GM18519 (cell line): ENCODE data around the gene TCERG1L.

Source experiments
- ATAC-seq: cut with Tn5 transposase; IDR thresholded peaks from one replicate; pipeline ENCODE4 v1.9.1; 2021; ENCODE audit warnings: mild to moderate bottlenecking, moderate library complexity; ENCODE audit not compliant: unreplicated experiment, low FRiP score

TCERG1L gene

GRCh38 chr10:131059881-131060280 lies 251.6 kb downstream of the TCERG1L start:
- no peak for ATAC-seq

- no peak for ATAC-seq
Measured at GRCh38 chr10:131058799-131059198, 252.7 kb downstream of the TCERG1L start.

DNA sequence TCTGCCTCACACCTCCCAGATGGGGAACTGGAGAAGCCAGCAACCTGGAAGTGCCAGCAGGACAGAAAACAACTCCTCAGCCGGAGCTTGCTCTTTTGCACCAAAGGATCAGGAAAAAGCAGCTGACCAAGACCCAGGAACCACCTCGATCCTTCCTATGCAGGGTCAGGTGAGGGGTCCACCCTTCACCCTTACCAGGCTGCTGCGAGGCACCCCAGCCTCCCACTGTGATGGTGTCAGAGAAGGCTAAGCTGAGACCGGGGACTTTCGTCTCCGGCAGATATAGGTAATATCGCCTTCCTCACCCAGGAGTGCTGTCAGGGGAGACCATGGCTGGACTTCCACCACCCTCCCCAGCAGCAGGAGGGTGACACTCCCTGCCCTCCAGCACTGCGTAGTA lies 254.7 kb downstream of the TCERG1L start:
- ATAC-seq: no peak

- ATAC-seq: no peak
Measured at GRCh38 chr10:131056091-131056579, 255.4 kb downstream of the TCERG1L start.

- no peak for ATAC-seq
Measured at GRCh38 chr10:131055437-131055836, 256.1 kb downstream of the TCERG1L start.

DNA sequence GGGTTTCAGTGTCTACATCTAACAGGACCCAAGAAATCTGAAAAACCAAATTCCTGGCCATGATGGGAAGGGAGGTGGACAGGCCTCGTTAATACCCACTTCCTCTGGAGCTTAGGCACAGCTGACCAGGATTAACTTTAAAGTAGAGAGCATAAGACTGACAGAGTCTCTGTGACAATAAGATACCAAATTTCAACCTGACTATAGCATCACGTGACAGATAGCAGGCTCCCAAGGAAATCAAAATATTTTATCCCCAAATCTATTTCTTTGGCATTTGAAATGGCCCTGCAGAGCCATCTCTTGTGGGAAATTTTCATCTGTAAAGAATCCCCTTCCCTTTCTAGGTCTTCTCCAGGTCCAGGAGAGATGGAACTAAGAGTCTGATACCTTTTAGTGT lies 258.3 kb downstream of the TCERG1L start:
- ATAC-seq: no peak

DNA sequence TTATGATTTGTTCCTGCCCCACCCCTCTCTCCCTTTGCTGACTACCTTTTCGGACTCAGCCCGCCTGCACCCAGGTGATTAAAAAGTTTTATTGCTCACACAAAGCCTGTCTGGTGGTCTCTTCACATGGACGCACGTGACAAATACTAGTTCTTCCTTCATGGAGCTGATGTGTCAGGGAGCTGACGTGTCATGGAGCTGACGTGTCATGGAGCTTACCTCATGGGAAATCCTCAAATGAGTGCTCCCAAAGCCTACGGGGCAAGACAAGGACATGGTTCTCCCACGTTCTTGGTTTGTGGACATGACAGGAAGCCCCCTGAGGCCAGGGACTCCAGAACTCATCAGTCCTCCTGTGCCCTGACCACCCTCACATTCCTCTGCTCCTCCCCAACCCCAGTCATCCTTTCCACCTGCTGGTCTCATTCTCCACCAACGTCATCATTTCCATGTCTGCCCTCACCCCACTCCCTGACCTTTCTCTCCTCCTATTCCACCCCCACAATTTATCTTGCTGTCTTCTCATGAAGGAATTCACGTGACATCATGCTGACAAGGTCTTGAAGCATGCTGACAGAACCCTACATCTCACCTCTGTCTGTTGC lies 261.3 kb downstream of the TCERG1L start:
- ATAC-seq: no peak

GRCh38 chr10:131049016-131049415 lies 262.5 kb downstream of the TCERG1L start:
- ATAC-seq: no peak

DNA sequence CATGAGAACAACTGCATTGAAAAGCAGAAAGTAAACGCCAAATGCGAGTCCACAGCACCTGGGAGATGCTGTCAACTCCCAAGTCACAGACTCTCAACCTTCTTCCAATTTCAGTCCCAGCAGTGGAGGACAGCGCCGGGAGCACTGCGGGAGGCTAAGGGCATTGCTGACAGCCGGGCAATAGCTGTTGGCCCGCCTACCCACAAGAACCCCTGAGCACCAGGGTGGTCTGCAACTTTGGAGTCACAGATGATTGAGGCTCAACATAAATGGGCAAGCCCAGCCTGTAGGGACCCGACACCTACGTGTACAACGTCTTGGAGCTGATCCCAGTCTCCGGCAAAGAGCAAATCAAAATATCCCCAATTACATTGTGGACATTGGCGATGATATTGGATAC lies 262.9 kb downstream of the TCERG1L start:
- no peak for ATAC-seq

GRCh38 chr10:131047501-131047900 lies 264.0 kb downstream of the TCERG1L start:
- ATAC-seq: no peak

DNA sequence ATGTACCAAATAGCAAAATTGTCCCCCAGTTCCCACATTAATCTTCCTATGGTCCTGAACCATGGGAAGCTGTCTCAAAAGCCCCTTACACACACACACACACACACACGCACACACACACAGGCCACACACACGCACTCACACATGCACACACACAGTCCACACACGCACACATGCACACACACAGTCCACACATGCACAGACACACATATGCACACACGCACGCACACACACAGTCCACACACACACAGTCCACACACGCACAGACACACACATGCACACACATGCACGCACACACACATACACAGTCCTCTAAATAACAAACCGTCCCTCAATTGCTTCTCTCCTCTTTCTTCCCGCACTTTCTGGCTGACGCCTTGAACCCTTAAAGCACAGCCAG lies 265.3 kb downstream of the TCERG1L start:
- ATAC-seq: no peak

DNA sequence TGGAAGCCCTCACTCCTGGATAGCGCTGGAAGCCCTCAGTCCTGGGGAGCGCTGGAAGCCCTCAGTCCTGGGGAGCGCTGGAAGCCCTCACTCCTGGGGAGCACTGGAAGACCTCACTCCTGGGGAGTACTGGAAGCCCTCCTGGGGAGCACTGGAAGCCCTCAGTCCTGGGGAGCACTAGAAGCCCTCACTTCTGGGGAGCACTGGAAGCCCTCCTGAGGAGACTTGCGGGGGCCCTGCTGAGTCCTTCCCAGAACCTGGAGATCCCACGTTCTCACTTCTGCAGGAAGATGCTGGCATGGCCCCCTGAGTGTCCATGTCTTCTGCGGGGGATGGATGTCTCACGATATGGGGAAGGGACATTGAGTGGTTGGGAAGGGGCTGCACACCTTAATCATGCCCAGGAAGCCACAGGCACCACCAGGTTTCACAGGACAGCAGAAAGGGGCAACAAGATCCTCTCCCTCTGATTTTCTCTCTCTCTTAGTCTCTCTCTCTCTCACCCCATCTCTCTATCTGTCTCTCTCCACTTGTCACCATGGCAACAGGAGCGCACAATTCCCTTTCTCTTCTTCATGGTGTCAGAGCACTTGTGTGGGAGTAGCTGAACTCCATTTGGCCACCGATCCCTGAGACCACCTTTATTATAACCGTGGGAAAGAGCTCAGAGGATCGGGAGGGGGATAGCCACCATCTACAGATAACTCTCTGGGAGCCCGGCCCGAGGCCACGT lies 267.0 kb downstream of the TCERG1L start:
- no peak for ATAC-seq

- ATAC-seq: no peak
Measured at GRCh38 chr10:131043039-131043691, 268.4 kb downstream of the TCERG1L start.
